Measurements from ENCODE around the gene PLEKHM3. TPM values are rescaled to one million over a fixed set of nuclear protein-coding genes. Genes with fewer than 3 reads are reported as not detected.

PLEKHM3 gene
- polyA plus RNA-seq, 2 of the 4 experiments (the other 2 are of a cell fraction): 2.9 to 6.5 TPM

- ChIA-PET CTCF (interaction anchor here (1.6 kb wide), 2 partner anchors 9 to 21 kb away, joined by 5 read pairs; no protein-coding TSS in a partner anchor), POLR2A (no interaction called here)
- TF ChIP-seq HOXB13 (CRISPR knock-in tag; IDR thresholded peaks at IDR 0.05; ENCODE audit: low read depth) (no peak), BCL3 (IDR thresholded peaks at IDR 0.05) (no peak), SMC3 (IDR thresholded peaks at IDR 0.05) (no peak)
- Histone ChIP-seq H3K4me1 (no peaks in the 10 kb centered on the region), H3K4me2 (no peak overlapping the region), H3K4me3 (no peak overlapping the region), H3K27ac (no peak overlapping the region), H3K9me3 (no peaks in the 10 kb centered on the region)
- DNase-seq (ENCODE audit: low read depth in 1 of 2, low spot score in 1 of 2) (no peak), ATAC-seq (no peak), FAIRE-seq (no peak)
- 83% methylated on average over 4 of the region's 4 CpGs for WGBS (ENCODE audit: missing lambda C conversion rate)
Observed at GRCh38 chr2:208049006-208049405, 23.7 kb upstream of the PLEKHM3 start.

GRCh38 chr2:208047840-208048239, 22.5 kb upstream of the PLEKHM3 start:
- no peaks in the 10 kb centered on the region for H3K9me3 ChIP-seq
- POLR2A ChIA-PET: no interaction called here
- 39% methylated on average over 2 of the region's 3 CpGs for WGBS (ENCODE audit: missing lambda C conversion rate)
- ATAC-seq (peak in 1 of 2 experiments; percentile 44; a peak in 3 of 6 replicates), DNase-seq (ENCODE audit: low read depth in 1 of 2, low spot score in 1 of 2) (no peak), FAIRE-seq (no peak)
- no peak overlapping the region for H3K4me3 ChIP-seq
- no peak overlapping the region; the same call in 2 of the 3 replicates for H3K4me2 ChIP-seq
- H3K27ac ChIP-seq: 0 out of 6 replicates have a peak overlapping the region, but pooled peaks of 1 of the 2 experiments have one; percentile 29
- CTCF ChIA-PET: interaction anchor here (0.6 to 12.5 kb wide), 4 partner anchors 8 to 301 kb away, joined by 3 to 191 read pairs (median 5); no protein-coding TSS in a partner anchor
- H3K4me1 ChIP-seq: no peaks in the 10 kb centered on the region
- TF ChIP-seq POLR2AphosphoS2 (conservative IDR thresholded peaks at IDR 0.05; ENCODE audit: low read length) (no peak), CBX2 (IDR thresholded peaks at IDR 0.05; ENCODE audit: borderline replicate concordance, low read depth) (no peak), SMC3 (IDR thresholded peaks at IDR 0.05) (no peak), E2F6 (IDR thresholded peaks at IDR 0.05; ENCODE audit: borderline replicate concordance, low read depth) (no peak)

GRCh38 chr2:208046686-208047085, 21.4 kb upstream of the PLEKHM3 start:
- DNase-seq (ENCODE audit: low read depth in 1 of 2, low spot score in 1 of 2): no peak
- ChIA-PET POLR2A (no interaction called here), CTCF (interaction anchor here (12.5 kb wide), 1 partner anchor 300 kb away, joined by 191 read pairs; no protein-coding TSS in a partner anchor)
- Histone ChIP-seq H3K4me1 (no peaks in the 10 kb centered on the region), H3K4me3 (no peak overlapping the region), H3K4me2 (no peak overlapping the region), H3K9me3 (no peaks in the 10 kb centered on the region), H3K27ac (no peak overlapping the region)
- FAIRE-seq: no peak
- no peak for ATAC-seq
- WGBS (ENCODE audit: missing lambda C conversion rate): 89% methylated on average over 4 of the region's 4 CpGs
- TF ChIP-seq TP53 (CRISPR knock-in tag; IDR thresholded peaks at IDR 0.05): no peak
- TF ChIP-seq EHF (CRISPR knock-in tag; IDR thresholded peaks at IDR 0.05): no peak
- no peak for TF ChIP-seq ATOH8 (CRISPR knock-in tag; IDR thresholded peaks at IDR 0.05; ENCODE audit: low read depth)
- TF ChIP-seq TFCP2L1 (CRISPR knock-in tag; IDR thresholded peaks at IDR 0.05): no peak
- TF ChIP-seq POLR2AphosphoS2 (conservative IDR thresholded peaks at IDR 0.05; ENCODE audit: low read length): no peak
- TF ChIP-seq E2F6 (IDR thresholded peaks at IDR 0.05; ENCODE audit: borderline replicate concordance, low read depth): no peak
- TF ChIP-seq GATA3 (IDR thresholded peaks at IDR 0.05; ENCODE audit: borderline replicate concordance): no peak
- no peak for TF ChIP-seq CBX2 (IDR thresholded peaks at IDR 0.05; ENCODE audit: borderline replicate concordance, low read depth)
- no peak for TF ChIP-seq MYC (IDR thresholded peaks at IDR 0.05; ENCODE audit: borderline replicate concordance, low read length)
- no peak for TF ChIP-seq FOSL2 (IDR thresholded peaks at IDR 0.05)
- TF ChIP-seq FOSL2 (CRISPR knock-in tag; IDR thresholded peaks at IDR 0.05): no peak
- TF ChIP-seq NR3C1 (IDR thresholded peaks at IDR 0.05): no peak
- TF ChIP-seq NFE2L2 (conservative IDR thresholded peaks at IDR 0.05; ENCODE audit: low read length): no peak
- no peak for TF ChIP-seq POLR2A (IDR thresholded peaks at IDR 0.05; ENCODE audit: low read length)
- no peak for TF ChIP-seq KDM1A (IDR thresholded peaks at IDR 0.05; ENCODE audit: low read depth)
- no peak for TF ChIP-seq ZC3H11A (IDR thresholded peaks at IDR 0.05)

Data from A549 (cell line).